Inflammatory macrophage (primary cell): ENCODE measurements around the gene JADE1.

ENCODE experiments used
- DNase-seq, 2 donors: peaks; one replicate each; pipeline ENCODE4 v3.0.0-alpha.2; 2020 to 2022

The JADE1 gene

DNA sequence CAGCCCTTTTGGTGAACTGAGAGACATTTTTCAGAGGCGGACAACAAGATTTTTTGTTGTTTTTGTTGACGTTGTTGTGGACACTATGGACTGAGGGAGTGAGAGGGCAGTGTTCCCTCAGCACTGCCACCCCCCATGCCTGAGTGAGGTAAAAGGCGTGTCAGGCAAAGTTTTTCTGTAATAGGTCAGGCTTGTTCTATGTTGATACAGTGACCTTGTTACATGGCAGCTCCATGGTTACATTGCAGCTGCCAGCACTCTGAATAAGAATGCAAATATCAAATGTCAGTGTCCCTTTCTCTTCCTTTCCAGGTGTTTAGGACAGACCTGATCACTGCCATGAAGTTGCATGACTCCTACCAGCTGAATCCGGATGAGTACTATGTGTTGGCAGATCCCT lies 36.6 kb downstream of the JADE1 start:
- no peak for DNase-seq

DNA sequence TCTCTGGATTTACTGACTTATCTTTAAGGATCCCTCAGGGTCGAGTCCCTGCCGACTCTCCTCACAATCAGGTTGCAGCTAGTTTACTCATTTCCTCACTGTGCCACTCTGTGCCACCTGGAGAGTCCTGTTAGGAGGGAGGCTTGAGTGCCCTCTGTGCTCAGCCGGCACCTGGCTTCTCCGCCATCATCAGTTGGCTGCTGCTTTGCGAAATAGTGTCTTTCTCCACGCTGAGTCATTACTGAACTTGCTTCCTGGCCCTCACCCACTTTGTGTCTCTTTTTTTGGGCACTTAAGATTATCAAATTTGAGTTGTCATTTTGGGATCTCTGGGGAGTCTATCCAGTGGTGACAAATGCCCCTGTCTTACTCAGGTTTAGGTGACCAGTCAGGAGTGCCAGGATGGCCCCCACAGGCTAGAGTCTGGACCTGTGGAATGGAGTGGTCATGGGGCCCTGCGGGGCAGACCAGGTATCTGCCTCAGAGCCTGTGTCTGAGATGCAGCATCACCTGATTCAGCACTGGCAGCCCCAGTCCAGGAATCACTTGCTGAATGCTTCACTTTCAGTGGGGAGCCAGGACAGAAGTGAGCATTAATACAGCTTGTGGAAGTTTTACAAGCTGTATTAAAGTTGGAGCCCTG lies 37.7 kb downstream of the JADE1 start:
- peak; percentile 11 to 25 for DNase-seq

DNA sequence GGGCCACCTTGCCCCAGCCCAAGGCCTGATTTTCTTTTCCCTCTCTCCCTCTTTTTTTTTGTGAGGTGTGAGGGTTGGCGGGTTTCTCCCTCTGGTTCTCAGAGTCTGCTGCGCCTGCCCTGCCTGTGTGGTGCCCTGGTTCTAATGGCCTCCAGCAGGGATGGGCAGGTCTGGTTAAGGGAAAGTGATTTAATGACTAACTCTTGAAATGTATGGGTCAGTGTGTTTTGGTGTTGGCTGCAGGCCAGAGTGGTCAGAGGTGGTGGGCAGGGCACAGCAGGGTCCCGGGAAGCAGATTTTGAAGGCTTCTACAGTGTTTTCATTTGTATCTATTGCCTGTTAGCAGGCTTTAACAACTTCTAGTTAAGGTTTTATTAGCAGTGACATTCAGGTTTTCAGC lies 39.0 kb downstream of the JADE1 start:
- no peak for DNase-seq

DNA sequence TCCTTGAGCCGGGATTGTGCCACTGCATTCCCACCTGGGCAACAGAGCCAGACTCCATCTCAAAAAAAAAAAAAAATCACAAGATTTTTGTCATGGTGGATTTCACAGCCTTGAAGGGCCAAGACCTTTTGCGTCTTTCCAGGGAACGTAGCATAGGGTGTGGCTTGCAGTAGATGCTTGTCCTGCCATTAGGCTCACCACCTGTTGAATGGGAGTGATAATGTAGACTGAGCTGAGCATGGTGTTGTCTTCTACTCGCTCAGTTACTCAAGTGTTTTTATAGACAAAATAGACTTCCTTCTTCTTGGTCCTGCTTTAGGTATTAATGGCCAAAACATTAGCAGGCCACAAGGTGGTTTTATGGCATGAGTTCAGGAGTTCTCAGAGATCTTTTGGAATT lies 40.8 kb downstream of the JADE1 start:
- no peak for DNase-seq

DNA sequence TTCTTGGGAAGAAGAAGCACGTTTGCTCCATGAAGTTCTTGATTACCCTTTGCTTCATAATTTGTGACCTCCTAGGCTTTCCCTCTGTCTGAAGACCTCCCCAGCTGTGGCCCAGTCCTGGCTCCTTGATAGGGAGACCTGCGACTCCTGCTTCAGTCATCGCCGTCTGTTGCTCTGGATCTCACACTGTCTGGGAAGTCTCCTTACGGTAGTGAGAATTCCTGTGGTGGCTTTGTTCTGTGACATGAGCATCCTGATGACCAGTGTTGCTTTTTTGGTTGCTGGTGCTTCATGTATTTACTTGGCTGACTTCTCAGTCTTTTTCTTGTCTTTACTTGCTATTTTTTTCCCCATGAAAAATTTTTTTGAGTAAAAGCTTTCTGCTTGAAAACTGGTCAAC lies 44.2 kb downstream of the JADE1 start:
- DNase-seq, result no peak

DNA sequence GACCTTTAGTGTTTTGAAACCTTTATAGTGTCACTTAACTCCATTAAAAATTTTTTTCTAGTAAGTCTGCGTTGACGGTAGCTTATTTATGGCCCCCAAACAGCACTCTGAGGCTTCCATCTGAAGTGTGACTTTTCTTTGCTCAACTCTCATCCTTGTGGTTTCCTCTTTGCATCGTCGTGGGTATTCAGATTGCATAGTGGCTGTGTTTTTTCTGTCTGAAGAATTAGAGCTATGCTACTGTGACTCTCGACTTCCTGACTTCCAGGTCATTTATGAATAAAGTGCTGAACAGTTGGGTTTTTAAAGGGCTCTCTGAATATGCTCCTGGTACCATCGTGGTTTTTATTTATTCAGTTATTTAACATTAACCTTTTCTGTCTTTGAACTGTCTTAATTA lies 44.9 kb downstream of the JADE1 start:
- DNase-seq, result peak; percentile 5 to 11

DNA sequence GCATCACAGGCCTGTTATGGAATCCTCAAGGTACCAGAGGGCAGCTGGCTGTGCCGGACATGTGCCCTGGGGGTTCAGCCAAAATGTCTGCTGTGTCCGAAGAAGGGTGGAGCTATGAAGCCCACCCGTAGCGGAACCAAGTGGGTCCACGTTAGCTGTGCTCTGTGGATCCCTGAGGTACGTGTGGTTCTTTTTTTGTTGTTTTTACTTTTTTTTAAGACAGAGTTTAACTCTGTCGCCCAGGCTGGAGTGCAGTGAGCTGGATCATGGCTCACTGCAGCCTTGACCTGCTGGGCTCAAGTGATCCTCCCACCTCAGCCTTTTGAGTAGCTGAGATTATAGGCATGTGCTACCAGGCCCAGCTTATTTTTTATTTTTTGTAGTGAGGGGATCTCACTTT lies 46.1 kb downstream of the JADE1 start:
- no peak for DNase-seq

DNA sequence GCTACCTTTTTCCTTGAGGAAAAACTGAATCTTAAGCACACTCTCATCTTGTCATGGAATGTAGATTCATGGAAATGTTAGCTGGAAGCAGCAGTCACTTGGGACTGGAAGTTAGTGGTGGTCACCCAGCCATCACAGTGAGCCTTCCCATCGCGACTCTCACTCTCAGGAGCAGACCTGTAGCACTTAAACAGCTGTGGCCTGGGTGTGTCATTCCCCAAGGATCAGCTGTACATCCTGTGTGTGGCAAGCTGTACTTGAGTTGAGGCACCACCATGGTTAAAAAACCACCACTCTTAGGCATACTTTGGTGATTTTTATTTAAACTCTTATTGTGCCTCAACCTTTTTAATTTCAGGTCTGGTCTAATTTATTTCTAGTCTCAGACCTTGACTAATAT lies 46.7 kb downstream of the JADE1 start:
- DNase-seq, result no peak

DNA sequence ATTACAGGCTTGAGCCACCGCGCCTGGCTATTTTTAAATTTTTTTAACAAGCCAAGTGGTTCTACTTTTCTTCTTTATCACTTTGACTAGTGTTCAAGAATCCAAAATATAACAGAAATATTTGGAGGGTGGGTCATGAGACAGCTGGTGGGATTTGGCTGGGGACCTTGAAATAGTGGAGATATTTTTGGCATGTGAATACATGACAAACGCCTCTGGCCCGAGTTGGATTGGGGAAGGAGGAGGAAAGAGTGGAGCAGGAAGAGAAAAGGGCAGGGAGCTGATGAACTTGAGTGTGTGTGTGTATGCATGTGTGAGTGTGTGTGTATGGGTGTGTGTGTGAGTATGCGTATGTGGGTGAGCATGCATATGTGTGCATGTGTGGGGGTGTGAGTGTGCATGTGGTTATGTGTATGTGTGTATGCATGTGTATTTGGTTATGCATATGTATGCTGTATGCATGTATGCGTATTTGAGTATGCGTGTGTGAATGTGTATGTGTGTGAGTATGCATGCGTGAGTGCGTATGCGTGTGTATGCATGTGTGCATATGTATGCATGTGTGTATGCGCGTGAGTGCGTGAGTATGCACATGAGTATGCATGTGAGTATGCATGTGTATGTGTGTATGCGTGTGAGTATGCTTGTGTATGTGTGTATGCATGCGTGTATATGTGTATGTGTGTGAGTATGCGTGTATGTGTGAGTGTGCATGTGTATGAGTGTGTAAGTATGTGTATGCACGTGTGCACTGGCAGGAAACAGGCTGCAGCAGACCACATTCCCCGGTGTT lies 49.6 kb downstream of the JADE1 start:
- DNase-seq, result no peak

DNA sequence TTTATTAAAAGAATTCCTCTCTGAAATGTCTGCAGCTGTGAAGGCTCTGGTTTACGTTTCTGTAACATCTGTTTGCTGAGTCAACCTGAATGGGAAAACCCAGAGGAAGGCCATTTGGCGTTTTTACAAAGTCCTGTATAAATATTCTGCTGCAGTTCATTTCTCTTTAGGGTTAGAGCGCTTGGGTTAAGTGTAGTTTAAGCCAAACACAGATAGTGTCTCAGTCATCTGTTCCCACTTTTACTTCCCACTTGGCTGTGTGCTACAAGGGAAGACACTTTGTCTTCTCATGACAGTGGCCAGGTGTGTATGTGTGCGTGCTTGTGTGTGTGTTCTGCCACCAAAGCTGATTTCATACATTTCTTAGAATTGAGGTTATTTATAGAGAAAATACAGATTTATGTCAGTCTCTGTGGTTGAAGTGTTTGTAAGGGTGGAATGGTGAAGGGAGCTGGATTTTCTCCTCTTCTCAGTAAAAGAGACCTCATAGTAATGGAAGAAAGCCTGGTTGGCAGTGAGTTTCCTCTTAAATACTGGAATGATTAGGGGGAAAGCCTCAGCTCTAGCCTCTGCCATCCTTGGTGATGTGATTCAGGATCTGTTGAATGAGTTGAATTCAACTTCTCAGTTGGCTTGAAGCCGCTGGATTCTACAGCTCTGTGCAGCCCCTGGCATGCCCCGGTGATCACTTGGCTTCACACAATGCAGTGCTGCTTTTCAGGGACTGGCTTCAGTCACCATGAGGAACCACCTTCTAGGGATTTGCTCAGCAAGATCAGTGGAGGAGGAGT lies 50.6 kb downstream of the JADE1 start:
- no peak for DNase-seq

DNA sequence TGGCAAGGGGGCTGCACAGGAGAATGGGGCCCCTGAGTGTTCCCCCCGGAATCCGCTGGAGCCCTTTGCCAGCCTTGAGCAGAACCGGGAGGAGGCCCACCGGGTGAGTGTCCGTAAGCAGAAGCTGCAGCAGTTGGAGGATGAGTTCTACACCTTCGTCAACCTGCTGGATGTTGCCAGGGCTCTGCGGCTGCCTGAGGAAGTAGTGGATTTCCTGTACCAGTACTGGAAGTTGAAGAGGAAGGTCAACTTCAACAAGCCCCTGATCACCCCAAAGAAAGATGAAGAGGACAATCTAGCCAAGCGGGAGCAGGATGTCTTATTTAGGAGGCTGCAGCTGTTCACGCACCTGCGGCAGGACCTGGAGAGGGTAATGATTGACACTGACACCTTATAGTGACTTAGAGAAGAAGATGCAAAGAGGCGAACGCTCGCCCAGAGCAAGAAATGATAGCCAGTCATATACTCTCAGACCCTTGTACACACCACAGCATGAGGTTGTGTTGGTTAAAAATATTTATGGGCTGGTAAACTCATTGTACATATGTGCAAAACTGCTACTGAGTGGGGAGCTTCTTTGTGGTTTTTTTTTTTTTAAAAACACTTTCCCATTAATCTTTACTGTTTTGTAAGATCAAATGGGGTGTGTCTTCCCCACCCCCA lies 52.5 kb downstream of the JADE1 start:
- DNase-seq, result no peak

DNA sequence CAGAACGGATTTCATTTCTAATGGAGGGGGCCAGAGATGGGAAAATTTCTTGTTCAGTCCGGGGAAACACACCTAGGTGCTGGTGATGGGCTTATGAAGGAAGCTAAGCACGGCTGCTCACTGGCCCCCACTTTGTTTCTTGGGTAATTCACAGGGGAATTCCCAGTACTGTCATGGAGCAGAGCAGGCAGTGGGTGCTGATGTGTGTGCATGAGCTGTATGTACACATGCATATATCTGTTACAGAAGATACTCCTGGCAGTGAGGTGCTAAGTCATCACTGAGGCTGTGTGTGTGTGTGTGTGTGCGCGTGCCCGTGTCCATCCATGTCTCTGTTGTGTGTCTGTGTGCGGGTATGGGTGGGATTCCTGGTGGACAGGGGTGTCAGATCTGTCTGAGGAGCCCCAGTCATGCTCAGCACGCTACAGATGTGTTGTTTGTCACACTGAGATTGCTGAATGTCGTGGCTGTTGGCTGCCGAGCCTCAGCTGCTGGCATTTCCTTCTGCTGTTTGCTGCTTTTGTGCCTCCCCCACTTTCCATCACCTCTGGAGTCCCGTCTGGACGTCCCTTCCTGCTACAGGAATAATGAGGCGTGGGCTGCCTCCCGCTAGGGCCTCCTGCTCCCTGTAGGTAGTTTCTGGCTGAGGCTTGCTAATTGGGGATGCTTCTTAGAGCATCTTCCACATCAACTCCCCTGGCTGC lies 53.3 kb downstream of the JADE1 start:
- DNase-seq, result peak in 1 of 2 donors; percentile 2

DNA sequence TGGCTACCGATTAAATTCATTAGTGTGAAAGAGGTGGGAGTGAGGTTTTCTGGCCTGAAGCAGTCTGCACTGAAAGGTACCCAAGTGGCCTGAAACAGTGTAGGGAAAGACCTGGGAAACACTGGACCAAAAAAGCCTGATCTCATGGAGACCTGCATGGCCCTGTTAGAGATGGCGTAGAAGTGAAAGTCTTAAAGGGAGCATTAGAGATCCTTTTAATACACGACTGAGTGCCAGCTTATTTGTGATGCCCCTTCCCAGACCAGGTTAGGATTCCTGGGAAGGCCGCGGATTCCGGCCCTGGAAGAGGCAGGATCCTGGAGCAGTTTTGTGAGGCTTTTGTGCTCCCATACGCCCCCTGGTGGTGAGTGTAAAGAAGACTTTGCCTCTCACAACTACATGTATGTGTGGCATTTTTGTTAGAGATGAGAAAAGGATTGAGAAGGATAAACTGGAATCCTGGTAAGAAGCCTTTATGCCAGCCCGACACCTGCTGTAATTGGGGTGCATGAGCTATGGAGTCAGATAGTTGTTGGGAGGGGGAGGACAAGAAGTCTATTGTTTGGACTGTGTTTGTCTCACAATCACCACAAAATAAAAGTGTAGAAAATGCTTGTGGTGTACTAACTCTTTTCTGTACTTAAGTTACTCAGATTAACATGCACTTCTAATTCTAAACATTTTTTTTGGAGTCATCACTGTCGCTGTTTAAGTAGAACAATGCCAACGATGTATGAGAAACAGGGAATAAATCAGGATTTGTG lies 54.0 kb downstream of the JADE1 start:
- DNase-seq, result peak; percentile 55 to 58

DNA sequence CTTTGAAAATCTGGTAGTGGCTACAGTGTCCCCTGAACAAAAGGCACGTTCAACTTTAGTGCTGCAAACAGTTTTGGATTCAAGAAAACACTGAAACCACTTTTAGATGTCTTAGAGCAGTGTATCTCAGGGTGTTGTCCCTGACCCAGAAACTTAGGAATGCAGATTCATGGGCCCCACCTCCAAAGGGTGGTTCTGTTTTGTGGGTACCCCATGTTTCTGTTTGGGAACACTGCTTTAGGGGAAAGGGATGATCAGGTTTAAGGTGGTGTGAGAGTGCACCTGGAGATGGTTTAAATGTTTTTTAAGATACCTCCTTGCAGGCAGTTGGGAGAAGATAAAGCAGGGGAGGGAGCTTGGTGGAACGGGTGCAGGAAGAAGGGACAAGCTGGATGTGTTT lies 55.6 kb downstream of the JADE1 start:
- DNase-seq, result no peak

DNA sequence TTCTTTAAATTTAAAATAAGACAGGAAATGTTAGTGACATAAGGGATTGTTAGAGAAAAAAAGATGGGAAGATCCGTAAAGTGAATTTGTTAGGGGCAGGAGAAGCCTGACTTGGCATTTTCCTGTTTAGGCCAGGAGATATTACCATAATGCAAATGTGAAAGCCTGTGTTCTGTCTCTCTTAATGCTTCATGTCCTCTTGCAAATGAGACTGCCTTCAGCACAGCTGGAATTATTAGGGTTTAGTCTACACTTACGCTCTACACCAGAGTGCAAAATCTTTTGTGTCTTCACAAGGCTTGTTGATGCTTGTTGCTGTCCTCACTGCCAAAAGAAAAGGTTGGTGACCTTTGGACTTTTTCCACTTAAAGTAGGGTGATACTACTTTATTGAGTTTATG lies 56.8 kb downstream of the JADE1 start:
- no peak for DNase-seq

DNA sequence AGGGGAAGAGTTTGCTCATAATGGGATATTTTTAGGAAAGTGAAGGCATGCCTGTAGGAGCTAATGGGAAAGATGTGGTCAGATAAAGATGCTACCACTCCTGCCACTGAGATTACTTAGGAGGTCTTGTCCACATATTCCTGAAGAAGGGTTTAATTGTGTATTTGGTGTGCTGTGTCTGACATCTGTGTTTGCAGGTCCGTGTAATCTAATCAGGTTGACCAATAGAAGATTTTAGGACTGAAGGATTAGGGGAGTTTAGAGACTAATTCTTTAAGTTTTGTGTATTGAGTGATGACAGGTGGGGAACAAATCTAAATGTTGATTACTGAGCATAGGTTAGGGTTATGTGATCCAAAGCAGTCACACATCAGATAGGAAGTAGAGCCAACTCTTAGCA lies 57.2 kb downstream of the JADE1 start:
- DNase-seq, result no peak

DNA sequence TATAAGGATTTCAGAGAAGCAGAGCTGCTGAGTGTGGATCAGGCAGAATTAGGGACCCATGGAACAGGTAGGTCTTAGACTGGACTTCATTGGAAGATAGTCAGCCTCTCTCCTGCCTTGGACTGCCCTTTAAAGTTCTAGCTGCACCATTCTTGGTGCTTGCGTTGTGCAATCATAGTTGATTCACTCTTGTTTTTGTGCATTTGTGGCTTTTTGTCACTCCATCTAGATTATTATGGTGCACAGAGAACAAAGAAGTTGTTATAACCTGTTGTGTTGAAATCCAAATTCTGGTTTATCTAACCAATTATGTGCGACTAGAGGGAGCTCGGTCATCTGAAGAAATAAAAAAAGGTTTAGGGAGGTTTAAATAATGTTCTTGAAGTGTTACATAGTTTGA lies 59.3 kb downstream of the JADE1 start:
- no peak for DNase-seq

DNA sequence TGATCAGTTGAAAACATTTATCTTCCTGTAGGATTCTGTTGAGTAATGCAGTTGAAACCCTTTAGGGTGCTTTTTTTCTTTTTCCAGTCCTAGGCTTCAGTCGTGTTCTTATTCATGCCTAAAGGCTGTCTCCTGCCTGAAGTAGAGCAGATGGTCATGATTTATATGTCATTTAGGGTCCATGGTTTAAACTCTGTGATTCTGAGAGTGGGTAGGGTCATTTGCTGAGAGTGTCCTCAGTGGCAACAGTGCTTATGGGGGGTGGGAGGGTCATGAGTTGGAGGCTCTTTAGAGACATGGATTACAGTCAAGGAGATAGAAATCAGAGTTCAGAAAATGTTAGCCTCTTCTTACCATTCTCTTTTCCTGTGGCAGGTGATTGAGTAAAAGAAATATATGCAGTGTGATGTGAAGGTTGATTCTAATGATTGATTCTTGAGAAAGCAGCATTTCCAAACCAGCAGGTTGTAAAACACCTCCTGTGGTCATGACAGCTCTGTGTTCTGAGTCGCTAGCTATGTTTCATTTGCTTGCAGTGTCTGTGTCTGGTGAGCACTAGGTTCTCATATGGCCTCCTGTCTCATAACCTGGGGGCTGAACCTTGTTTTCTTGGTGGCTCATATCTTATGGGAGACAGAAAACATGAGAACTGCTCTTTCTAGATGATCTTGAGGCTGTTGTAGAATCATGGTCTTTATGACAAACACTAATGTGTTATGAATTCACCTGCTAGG lies 60.4 kb downstream of the JADE1 start:
- no peak for DNase-seq

DNA sequence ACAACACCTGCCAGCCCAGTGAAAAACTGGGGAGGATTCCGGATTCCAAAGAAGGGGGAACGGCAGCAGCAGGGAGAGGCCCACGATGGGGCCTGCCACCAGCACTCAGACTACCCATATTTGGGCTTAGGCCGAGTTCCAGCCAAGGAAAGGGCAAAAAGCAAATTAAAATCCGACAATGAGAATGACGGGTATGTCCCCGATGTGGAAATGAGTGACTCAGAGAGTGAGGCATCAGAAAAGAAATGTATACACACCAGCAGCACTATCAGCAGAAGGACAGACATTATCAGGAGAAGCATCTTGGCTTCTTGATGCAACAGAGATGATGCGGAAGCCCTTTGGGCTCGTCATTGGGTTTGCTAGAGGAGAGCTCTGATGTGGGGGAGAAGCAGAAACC lies 62.4 kb downstream of the JADE1 start:
- DNase-seq, result no peak

DNA sequence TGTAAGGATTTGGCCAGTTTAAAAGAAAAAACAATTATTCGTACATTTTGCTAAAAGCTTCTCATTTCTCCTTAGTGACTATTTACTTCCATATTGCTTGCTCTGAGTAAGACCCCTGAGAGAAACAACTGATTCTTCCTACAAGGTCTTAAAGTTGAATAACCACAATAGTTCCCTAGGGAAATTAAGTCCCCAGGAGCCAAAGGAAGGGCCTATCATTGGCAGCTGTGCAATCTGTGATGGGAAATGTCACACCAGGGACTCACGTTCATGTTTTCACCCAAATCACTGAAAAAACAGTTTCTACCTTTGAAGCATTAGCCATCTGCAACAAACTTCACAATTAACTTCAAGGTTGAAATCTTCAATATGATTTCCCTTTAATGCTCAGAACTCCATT lies 66.7 kb downstream of the JADE1 start:
- DNase-seq, result no peak

DNA sequence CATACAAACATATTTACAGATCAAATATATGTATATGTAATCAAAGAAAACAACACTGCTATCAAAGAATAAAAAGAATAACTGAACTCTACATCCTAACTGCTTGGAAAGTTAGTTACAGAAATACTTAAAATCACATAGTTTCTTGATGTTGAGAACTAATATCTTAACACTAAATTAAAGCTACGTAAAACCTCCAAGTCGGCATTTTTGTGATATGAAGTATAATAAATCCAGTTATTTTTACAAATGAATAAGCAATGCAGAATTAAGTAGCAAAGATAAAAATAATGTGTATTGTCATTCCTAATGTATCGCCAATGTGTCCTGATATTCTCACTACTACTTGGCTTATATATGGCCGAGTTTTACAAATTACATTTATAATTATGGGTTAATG lies 68.4 kb downstream of the JADE1 start:
- DNase-seq, result no peak
